CD1c-positive myeloid dendritic cell (primary cell): ENCODE measurements around the gene CDKL4.
"Not testable (repeated sequence)": the region's sequence is repeated elsewhere in the genome, so short reads cannot be mapped to it uniquely, and the experiment has no call there.

Source experiments
- DNase-seq: peaks from one replicate; pipeline ENCODE4 v3.0.0-alpha.2; 2016; ENCODE audit errors: extremely low spot score

CDKL4 gene

DNA sequence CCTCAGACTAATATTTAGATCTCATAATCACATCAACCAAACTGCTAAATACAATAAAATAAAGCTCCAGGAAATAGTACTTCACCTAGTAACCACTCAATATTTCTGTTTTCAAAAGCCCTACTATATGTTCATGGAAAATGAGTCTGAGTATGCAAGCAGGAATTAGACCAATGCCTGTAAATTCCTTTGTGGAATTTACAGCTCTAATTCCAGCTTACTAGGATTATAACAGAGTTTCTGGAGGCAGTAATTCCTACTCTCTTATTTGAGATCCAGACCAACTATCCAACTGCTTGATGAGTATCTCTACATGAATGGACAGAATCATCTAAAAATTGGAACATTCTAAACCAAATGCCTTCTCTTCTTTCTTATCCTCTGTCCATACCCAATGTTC, 11.6 kb downstream of the CDKL4 start:
- DNase-seq = no peak

DNA sequence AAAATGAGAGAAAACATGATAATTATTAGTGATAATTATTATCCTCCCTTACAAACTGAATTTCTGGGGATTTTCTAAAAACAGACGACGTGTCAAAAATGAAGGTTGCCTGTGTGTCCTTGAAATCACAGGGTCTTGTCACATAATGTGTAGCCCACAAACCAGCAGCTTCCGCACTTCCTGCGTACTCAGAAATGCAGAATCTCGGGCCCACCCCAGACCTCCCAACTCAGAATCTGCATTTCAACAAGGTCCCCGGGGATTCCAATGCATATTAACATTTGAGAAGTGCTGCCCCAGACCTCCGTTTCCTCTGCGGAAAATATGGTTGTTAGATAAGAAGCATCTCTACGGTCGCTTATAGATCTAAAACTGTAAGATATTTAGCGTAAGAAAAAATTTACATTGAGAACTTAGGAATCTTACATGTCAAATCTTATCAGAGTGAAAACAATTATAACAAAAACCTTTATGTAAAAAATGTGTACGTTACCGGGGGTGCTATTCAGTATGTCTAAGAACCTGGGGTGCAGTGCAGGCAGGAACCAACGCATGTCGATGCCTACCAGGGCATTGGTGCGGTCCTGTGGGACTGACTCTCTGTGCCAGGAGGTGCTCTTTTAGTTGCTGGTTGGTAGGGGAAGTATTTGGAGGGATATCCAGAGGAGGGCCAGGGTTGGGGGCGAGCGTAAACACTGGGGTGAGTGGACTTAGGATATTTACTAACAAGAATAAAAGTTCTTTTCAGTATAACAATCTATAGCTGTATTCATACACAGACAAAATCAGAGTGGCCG, 15.2 kb downstream of the CDKL4 start:
- DNase-seq = no peak

DNA sequence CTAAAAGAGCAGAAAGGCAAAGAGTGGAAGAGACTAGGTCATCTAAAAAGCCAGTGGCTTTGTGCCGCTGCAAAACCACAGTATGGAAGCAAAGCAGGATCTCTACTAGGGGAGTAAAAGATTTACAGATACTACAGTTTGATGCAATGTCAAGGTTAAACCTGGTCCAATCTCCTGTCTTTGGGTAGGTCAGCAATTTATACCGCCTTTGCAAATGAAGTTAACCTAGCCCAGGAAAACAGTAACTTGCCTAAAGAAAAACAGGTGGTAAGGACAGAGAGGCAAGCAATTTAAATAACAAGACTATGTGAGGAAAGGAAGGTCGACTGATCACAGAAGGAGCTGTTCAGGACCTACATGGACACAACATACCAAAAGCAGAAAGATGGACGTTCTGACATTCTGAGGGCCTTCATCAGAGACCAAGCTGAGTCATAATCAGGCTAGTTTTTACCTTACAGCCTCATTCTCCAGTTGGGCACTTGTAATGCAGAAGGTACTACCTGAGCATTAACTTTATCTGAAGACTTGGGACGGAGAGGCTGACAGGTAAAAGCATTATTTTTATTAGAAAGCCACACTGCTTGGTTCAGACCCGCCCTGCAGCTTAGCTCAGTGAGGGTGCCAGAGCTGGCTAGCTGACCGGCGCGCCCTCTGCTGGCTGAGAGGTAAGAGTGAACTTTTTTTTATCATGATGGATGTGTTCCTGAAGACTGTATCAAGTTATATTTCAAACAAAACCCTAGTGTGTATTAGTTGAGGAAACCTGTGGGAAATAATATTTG, 15.9 kb downstream of the CDKL4 start:
- peak; percentile 66 for DNase-seq

DNA sequence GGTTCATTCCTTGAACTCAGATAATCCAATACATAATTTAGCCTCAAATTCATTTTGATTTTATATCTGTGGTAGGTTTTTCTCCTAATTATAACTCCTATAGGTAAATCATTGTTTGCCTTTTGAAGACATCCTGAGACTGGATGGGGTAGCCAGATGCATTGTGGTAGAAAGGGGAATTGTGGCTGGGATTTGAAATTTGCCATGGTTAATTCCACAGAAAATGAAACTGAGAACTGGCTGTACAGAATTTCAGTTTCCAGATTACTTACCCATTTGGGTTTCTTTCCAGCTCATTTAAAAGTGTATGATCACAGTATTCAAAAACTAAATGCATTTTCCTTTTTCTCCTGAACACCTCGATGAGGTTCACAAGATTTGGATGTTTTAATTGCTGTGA, 18.2 kb downstream of the CDKL4 start:
- no peak for DNase-seq

DNA sequence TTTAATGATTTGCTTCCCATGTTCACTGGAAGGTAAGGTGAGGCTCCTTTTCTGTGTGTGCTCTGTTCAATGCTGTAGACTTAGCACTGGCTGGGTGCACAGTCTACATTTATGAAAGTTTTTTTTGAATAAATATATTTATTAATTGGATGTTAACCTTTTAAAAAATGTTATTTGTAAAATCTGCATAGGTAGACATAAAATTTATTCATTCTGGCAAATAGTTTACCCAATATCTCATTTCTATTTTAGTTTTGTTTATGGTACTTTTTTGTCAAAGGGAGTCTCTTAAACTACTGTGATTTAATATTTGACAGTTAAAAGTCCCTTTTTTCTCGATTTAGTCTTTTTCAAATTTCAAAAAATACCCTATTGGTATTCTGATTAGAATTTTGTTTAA, 19.9 kb downstream of the CDKL4 start:
- DNase-seq = no peak

DNA sequence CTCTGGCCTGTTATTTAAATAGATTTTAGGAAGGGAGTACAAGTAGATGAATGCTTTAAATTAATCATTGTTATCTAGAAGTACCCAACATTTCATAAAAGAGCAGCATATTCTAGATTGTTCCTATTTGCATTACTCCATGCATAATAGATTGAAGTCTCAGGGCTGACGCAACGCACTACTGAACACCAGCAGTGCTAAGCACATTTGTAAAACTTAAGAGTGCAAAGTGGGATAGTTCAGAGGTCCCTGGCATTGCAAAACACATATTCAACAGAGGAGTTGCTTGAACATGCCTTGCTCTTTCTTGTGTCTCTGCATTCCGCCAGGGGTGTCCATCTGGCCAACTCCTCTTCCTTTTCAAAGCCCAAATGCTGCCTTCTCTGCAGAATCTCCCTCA, 22.3 kb downstream of the CDKL4 start:
- DNase-seq = no peak

- no peak for DNase-seq
These were observed 23.6 kb downstream of the CDKL4 start for GRCh38 chr2:39220136-39220535.

DNA sequence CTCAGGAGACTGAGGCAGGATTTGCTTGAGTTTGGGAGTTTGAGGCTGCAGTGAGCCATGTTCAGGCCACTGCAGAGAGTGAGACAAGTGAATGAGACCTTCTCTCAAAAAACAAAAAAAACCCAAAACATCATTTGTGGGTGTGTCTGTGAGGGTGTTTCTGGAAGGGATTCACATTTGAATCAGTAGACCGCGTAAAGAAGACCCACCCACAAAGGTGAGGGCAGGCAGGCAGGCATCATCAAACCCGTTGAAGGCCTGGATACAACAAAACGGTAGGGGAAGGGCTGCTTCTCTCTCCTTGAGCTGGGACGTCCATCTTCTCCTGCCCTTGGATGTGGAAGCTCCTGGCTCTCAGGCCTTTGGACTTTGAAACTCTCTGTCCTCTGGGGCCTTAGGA, 25.4 kb downstream of the CDKL4 start:
- DNase-seq = no peak

DNA sequence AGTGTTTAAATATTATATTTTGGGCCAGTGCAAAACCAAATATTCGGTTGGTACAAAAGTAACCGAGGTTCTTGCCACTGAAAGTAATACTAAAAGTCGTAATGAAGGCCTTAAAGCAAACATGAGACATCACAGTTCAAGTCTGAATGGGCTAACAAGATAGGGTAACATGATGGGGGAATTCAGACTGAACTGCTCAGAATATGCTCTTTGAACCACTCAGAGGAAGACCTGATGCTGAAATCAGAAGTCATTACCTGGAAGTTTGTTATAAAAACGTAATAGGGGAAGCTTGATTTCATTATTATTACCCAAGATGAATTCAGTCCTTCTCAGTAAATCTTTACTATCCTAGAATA, 26.6 kb downstream of the CDKL4 start:
- DNase-seq = no peak

DNA sequence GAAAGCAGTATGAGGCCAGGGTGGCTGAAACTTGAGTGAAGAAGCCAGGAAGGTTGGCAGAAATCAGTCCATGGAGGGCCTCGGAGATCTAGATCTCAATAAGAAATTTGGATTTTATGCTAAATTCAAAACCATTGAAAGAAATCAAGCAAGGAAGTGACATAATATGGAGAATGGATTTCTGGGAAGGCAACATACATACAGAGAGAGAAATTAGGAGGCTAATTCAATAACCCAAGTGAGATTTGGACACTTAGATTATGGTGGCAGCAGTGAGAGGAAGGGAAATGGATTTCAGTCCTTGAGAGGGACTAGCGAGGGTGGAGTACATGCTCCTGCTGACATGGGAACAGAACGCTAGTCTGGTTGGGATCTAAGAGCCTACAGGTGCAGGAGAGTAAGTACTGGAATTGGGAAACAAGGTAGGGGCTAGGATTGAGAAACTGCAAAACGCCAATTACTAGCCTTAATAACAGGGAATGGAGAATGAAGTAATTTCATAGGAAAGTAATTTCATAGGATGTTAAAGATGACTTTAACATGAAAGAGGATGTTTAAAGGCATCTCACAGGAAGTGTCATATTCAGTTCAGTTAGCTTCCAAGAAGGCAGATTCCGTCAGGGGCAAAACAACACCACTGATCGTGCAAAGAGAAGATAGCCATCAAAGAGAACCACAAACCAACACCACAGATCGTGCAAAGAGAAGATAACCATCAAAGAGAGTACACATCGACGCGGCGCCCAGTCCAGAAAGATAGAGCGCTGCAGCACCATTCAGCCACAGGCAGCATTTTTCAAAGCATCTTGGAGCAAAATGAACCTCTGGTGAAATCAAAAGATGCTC, 27.2 kb downstream of the CDKL4 start:
- peak; percentile 36 for DNase-seq

DNA sequence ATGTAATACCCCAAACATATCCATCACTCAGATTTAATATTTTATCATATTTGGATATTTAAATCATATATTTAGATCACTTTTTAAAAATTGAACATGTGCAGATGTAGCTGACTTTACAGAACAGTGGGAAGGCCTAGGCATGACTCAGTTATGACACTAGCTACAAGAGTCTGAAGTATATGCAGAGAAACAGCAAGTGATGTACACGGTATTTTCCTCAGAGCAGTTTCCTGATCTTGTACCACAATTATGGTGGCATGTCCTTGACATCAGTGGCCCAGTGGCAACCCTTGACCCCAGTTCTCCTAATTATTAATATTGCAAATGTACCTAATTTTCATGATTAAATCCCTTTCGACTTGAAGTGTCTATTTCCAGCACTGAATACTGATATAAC, 28.2 kb downstream of the CDKL4 start:
- no peak for DNase-seq

- DNase-seq = no peak
These were observed 30.8 kb downstream of the CDKL4 start for GRCh38 chr2:39213015-39213414.

- DNase-seq = no peak
These were observed 32.9 kb downstream of the CDKL4 start for GRCh38 chr2:39210846-39211245.

DNA sequence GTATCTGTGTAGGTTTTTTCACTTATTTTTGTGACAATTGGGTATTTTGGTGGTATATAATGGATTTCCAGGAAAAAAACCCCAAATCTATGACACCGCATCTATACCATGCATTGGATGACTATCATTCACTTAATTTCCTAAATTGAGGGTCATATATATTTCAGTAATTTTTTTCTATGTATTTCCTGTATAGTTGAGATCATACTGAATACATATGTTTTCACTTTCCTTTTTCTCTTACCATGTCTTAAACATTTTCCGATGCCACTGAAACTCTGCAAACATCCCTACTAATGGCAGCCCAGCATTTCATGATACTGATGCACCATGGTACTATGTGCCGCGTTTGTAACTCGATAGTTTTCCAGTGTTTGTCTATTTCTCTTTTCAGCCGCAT, 40.4 kb downstream of the CDKL4 start:
- DNase-seq = no peak

DNA sequence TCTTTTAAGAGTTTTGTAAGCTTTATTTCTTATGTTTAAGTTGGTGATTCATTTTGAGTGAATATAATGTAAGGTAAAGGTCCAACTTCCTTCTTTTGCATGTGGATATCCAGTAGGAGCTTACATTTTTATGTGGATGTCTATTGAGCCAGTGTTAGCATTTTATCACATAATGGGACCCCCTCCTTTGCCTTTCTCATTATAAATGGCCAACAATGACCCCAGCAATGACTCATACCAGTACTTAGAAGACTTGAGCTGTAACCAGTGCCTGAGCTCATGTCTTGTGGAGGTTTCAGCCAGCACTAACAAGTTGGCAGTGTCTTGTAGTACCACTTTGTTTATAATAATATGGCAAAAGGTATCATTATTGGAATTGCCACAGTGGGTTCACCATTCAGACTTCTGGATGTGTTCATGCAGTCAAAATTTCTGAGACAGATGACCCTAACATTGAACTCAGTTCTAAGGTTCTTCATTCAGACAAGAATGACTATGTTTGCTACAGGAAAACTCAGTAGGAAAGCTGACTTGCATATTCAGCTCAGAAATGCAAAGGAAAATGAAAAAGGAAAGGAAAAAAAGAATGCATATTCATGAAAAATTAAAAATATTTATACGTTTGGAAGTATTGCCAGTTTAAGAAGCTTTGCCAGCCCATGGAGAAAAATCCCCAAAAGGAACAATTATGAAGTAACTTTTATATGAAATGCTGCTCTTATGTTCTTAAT, 41.0 kb downstream of the CDKL4 start:
- DNase-seq = no peak

GRCh38 chr2:39197003-39197402, 46.8 kb downstream of the CDKL4 start:
- DNase-seq = not testable (repeated sequence)

DNA sequence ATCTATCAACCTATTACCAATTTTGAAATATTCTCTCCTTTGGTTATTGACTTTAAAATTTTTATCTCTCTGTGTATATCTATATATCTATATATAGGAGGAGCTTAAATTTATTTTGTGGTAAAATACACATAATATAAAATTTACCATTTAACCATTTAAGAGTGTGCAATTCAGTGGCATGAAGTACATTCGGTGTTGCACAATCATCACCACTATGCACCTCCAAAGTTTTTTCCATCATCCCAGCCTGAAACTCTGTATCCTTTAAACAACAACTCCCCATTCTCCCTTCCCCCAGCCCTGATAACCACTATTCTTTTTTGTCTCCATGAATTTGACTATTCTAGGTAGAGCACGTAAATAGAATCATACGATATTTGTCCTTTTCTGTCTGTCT, 49.1 kb downstream of the CDKL4 start:
- DNase-seq = no peak

- DNase-seq = no peak
These were observed 54.7 kb downstream of the CDKL4 start for GRCh38 chr2:39188960-39189494.

GRCh38 chr2:39183673-39184072, 60.1 kb downstream of the CDKL4 start:
- DNase-seq = no peak

DNA sequence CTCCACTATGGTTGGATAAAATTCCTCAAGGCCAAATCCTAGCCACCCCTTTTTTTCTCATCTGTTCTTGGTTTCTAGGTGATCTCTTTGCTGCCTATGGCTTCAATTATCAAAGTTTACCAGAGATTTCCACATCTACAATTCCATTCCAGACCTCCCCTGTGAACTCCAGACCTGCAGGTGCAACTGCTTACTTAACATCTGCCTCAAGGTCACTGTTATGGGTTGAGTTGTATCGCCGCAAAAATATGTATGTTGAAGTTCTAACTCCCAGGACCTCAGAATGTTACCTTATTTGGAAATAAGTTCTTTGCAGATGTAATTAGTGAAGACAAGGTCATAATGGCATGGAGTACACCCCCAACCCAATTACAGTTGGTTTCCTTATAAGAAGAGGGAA, 62.5 kb downstream of the CDKL4 start:
- DNase-seq = no peak
